NCI-H524 (cell line): ENCODE results near the gene MYH13.

Experiments used
- DNase-seq, 2 experiments: peaks; one replicate each; lab custom pipeline; 2025; lab: John Stamatoyannopoulos, UW

MYH13 gene

DNA sequence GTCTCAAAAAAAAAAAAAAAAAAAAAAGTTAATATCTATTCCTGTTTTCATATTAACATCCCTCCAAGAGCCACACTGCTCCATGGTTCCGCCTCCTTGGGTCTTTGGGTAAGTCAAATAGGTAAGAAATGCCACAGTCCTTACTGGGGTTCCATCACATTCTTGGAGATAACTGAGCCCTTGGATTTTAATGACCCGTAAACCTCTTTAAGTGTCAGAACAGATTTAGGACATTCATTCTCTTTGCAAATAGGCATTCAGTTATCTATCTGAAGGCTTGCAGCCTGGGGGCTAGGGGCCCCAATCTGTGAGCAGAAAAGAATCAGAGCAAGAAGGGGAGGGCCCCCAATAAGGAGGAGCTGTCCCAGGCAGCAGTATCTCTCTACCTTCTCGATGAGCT, 28.0 kb downstream of the MYH13 start:
- no peak for DNase-seq

GRCh38 chr17:10339051-10339450, 33.8 kb downstream of the MYH13 start:
- no peak for DNase-seq

GRCh38 chr17:10337976-10338375, 34.8 kb downstream of the MYH13 start:
- DNase-seq, result peak; percentile 42 to 77

DNA sequence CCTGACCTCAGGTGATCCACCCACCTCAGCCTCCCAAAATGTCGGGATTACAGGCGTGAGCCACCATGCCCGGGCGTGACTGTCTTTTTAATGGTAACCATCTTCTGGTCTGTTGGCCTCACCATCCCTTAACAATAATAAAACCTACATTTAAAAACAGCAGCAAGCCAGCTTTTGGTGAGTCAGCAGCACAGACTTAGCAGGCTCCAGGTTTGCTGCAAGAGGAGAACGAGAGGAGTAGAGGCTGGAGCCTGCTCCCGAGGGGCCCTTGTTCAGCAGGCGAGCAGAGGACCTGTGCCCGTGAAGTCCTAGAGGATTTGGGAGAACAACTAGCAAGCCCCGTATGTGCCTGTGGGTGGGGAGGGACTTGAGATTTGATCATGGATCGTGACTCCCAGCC, 35.7 kb downstream of the MYH13 start:
- no peak for DNase-seq

- no peak for DNase-seq
Measured at GRCh38 chr17:10336393-10336792, 36.4 kb downstream of the MYH13 start.

DNA sequence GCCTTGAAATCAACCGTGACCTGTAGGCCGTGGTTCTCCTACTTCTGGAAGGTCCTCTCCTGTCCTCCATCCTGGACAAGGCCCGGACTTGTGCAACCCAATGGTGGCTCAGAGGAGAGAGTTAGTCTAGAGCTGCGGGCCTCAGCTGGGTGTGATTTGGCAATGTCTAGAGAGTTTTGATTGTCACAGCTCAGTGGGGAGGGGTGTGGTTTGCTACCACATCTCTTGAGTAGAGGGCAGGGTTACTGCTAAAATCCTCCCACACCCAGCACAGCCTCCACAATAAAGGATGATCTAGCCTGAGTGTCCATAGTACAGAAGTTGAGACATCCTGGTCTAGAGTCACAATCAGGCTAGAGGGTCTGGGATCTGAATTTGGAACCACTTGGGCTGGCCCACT, 40.3 kb downstream of the MYH13 start:
- no peak for DNase-seq

DNA sequence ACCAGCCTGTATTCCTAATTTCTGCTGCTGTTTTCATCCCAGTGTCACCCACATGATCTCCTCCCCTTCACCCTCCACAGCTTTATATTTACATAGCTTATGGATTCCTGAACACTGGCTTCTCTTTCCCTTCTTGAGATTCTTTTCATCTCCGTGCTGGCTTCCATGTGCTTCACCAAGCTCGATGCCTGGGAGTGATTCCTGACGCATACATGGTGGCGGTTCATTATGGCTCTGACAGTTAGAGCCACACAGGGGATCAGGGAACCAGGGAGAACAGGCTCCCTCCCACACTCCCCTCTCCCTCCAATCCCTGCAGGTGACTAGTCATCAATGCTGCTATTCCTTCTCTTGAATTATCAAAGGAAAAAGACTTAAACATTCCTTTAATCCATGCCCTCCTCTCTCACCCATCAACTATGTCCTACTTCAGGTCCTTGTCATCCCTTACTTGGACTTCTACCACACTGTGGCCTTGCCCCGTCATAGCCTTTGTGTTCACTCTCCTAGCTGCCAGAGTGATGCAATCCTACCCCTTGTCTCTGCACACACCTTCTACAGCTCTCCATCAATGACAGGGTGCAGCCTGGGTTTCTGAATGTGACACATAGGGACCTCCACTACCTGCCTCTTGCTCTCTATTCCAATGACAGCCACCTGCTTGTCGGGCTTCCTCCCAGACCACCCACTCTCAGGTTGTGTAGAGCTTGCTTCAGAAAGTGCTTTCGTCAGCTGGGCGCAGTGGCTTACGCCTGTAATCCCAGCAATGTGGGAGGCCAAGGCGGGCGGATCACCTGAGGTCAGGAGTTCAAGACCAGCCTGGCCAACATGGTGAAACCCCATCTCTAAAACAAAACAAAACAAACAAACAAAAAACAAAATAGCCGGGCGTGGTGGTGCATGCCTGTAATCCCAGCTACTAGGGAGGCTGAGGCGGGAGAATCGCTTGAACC, 43.6 kb downstream of the MYH13 start:
- no peak for DNase-seq

DNA sequence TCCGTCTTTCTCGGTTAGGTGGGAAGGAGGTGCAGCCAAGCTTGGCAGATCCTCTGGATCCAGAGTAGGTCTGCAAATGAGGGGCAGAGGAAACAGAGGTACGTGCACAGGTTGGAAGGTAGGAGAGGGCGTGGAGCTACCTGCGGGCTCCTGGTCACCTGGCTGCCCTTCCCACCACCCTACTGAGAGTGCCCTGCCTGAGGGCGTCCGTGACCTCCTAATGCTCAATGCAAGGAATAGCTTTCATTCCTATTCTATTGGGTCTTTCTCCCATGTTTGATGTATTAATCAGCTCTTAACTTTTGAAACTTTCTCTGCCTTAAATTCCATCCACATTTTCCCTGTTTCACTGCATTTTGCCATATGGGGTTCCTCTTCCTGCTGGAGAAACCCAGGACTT, 44.6 kb downstream of the MYH13 start:
- no peak for DNase-seq

DNA sequence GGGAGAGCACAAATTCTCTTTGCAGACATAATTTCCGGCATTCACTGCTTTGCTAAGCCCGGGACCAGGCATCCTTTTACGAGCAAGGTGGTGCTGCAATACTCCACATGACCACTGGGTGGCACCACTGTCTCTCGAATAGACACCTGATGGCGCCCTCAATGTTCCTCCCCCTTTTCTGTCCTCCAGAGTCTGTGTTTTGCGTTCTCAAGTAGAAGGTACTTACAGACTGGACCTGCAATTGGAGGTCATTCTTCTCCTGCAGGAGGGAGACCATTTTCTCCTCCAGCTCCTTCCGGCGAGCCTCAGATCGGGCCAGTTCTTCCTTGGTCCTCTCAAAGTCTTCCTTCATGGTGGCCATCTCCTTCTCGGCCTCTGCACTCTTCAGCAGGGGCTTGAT, 45.2 kb downstream of the MYH13 start:
- DNase-seq, result peak; percentile 76 to 85

GRCh38 chr17:10325031-10325695, 47.6 kb downstream of the MYH13 start:
- no peak for DNase-seq

GRCh38 chr17:10323812-10324610, 48.8 kb downstream of the MYH13 start:
- no peak for DNase-seq

GRCh38 chr17:10318535-10318934, 54.3 kb downstream of the MYH13 start:
- peak in 1 of 2 experiments; percentile 2 for DNase-seq

GRCh38 chr17:10317543-10317834, 55.3 kb downstream of the MYH13 start:
- DNase-seq, result no peak

DNA sequence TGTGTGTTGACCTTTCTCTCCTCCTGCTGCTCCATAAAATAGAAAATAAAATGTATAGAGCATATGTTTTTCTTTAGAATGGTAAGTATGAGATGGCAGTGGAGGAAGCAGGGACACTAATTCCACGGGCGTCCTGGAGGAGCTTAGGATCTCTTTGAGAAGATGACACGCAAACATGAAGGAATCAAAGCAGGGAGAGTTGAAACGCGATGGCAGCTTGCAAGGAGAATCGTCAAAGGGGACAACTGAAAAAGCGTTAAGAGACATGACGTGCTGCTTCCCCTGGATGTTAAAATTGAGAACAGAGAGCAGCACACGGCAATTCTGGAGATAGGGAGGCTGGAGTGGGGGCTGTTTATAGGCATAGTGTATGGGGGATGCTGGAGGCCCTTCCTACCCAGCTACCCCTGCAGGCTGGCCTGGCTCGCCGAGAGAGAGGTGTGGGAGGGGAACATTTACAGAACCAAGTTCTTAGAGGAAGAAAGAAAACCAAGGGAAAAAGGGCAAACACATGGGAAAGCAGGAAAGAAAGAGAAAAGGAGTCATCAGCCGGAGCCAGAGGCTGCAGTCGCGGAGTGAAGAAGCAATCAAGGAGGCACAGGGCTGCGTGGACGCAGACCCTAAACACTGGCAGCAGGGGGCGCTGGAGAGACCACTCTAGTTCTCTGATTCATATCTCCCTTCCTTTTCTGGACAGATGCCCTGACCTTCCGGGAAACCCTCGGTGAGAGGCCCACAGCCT, 55.8 kb downstream of the MYH13 start:
- DNase-seq, result peak; percentile 28 to 51

GRCh38 chr17:10314329-10314728, 58.5 kb downstream of the MYH13 start:
- DNase-seq, result no peak

DNA sequence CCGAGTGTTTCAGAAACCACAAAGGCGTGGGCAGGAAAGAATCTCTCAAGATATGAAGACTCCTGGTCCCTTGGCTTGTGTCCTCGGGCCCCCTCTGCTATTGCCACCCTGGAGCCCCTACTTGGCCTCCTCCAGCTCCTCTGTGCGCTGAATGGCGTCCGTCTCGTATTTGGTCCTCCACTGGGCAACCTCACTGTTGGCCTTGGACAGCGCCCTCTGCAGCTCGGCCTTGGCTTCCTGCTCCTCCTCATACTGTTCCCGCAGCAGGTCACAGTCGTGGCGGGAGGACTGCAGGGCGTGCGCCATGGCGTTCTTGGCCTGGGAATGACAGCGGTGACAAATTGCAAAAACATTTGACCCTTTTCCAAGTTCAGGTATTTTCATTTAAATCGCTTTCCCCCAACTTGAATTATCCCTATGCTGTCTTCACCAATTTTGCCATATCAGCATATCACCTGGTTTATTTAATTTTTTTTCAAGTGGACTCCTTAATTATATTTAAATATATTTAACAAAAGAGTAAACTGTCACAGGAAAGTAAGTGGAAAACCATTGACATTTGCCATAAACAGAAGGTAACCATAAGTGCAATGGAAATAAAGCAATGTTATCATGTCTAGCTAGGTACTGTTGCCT, 59.7 kb downstream of the MYH13 start:
- DNase-seq, result no peak

- DNase-seq, result no peak
Measured at GRCh38 chr17:10311131-10311530, 61.7 kb downstream of the MYH13 start.

GRCh38 chr17:10309003-10309974, 63.5 kb downstream of the MYH13 start:
- peak in 1 of 2 experiments; percentile 52 for DNase-seq

GRCh38 chr17:10306585-10306984, 66.2 kb downstream of the MYH13 start:
- DNase-seq, result no peak

DNA sequence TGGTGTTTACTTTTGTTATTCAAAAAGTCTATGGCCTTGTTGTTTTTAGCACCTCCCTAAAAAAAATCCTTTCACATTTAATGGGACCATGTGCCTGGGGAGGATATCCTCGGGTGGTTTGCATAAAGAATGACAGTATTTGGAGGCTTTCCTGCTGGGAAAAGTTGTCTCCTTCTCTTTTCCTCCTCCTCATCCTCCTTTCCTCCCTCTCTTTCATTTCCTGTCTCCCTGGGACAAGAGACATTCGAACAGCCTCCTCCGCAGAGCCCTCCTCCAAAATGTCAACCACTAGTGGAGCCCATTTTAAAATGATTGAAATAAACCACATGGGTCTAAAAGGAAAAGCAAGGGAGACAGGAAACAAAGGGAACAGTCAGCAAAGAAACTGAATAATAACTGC, 67.4 kb downstream of the MYH13 start:
- DNase-seq, result no peak
